H9 (cell line): Measurements from ENCODE around the gene IFIH1. TPM values are rescaled to one million over a fixed set of nuclear protein-coding genes. Genes with fewer than 3 reads are reported as not detected.

Experiments used
- DNase-seq: peaks from one replicate; pipeline ENCODE4 v3.0.0-alpha.2; 2017
- H2AFZ ChIP-seq: one replicate; pipeline ENCODE4 v1.6.1; 2013; ENCODE audit warnings: mild to moderate bottlenecking, low read length, control low read depth, moderate library complexity
- H2AK5ac ChIP-seq: 2 replicates; pipeline ENCODE4 v1.6.1; 2013; ENCODE audit warnings: low read length, control low read depth, mixed read lengths; ENCODE audit not compliant: insufficient read length
- H2BK120ac ChIP-seq: one replicate; pipeline ENCODE4 v1.6.1; 2013; ENCODE audit warnings: low read depth, mild to moderate bottlenecking, low read length, control low read depth, inconsistent platforms; ENCODE audit not compliant: poor library complexity, severe bottlenecking
- H2BK12ac ChIP-seq: 2 replicates; pipeline ENCODE4 v1.6.1; 2013; ENCODE audit warnings: low read length, control low read depth, mixed read lengths, low read depth; ENCODE audit not compliant: insufficient read length
- H2BK15ac ChIP-seq: 2 replicates; pipeline ENCODE4 v1.6.1; 2013; ENCODE audit warnings: low read depth, low read length, control low read depth
- H2BK20ac ChIP-seq: one replicate; pipeline ENCODE4 v1.6.1; 2013; ENCODE audit warnings: low read depth, mild to moderate bottlenecking, low read length, control low read depth, inconsistent platforms; ENCODE audit not compliant: poor library complexity, severe bottlenecking
- H2BK5ac ChIP-seq: 2 replicates; pipeline ENCODE4 v1.6.1; 2013; ENCODE audit warnings: low read length, control low read depth, mixed read lengths; ENCODE audit not compliant: insufficient read length
- H3K14ac ChIP-seq: 2 replicates; pipeline ENCODE4 v1.6.1; 2013; ENCODE audit warnings: low read length, control low read depth; ENCODE audit not compliant: insufficient read depth
- H3K18ac ChIP-seq: 2 replicates; pipeline ENCODE4 v1.6.1; 2013; ENCODE audit warnings: low read depth, mild to moderate bottlenecking, mixed read lengths, low read length, control low read depth; ENCODE audit not compliant: insufficient read length
- H3K23ac ChIP-seq: 2 replicates; pipeline ENCODE4 v1.6.1; 2013; ENCODE audit warnings: low read length, control low read depth, mixed read lengths, low read depth; ENCODE audit not compliant: insufficient read length
- H3K23me2 ChIP-seq: 2 replicates; pipeline ENCODE4 v1.6.1; 2013; ENCODE audit warnings: low read depth, mild to moderate bottlenecking, mixed read lengths, low read length, control low read depth; ENCODE audit not compliant: insufficient read length, poor library complexity, severe bottlenecking
- H3K27ac ChIP-seq: 2 replicates; pipeline ENCODE4 v1.5.1; 2013; ENCODE audit warnings: low read length, control low read depth, mixed read lengths, low read depth; ENCODE audit not compliant: insufficient read length
- H3K27me3 ChIP-seq: 2 replicates; pipeline ENCODE4 v1.6.1; 2013; ENCODE audit warnings: low read length, control low read depth, inconsistent platforms; ENCODE audit not compliant: insufficient read depth
- H3K4ac ChIP-seq: 2 replicates; pipeline ENCODE4 v1.6.1; 2013; ENCODE audit warnings: low read depth, mild to moderate bottlenecking, control low read depth, inconsistent platforms, low read length, moderate library complexity
- H3K4me1 ChIP-seq: 2 replicates; pipeline ENCODE4 v1.6.1; 2013; ENCODE audit warnings: low read length, control low read depth, inconsistent platforms; ENCODE audit not compliant: insufficient read depth
- H3K4me2 ChIP-seq: 2 replicates; pipeline ENCODE4 v1.6.1; 2013; ENCODE audit warnings: low read length, control low read depth, mixed read lengths; ENCODE audit not compliant: insufficient read length, insufficient read depth
- H3K56ac ChIP-seq: 2 replicates; pipeline ENCODE4 v1.6.1; 2013; ENCODE audit warnings: low read depth, mild to moderate bottlenecking, mixed read lengths, low read length, control low read depth; ENCODE audit not compliant: insufficient read length
- H3K79me1 ChIP-seq: 2 replicates; pipeline ENCODE4 v1.6.1; 2013; ENCODE audit warnings: low read depth, mild to moderate bottlenecking, moderate library complexity, low read length, control low read depth, inconsistent platforms; ENCODE audit not compliant: insufficient read depth, poor library complexity, severe bottlenecking
- H3K79me2 ChIP-seq: 2 replicates; pipeline ENCODE4 v1.6.1; 2013; ENCODE audit warnings: low read length, control low read depth, inconsistent platforms; ENCODE audit not compliant: insufficient read depth
- H3K9ac ChIP-seq: 2 replicates; pipeline ENCODE4 v1.6.1; 2013; ENCODE audit warnings: low read length, control low read depth, mixed read lengths; ENCODE audit not compliant: insufficient read length; ENCODE audit errors: extremely low read depth
- H3K9me3 ChIP-seq: one replicate; pipeline ENCODE4 v1.6.1; 2013; ENCODE audit warnings: low read depth, low read length, inconsistent platforms; ENCODE audit not compliant: control insufficient read depth
- H3T11ph ChIP-seq: one replicate; pipeline ENCODE4 v1.6.1; 2013; ENCODE audit warnings: mild to moderate bottlenecking, low read length, control low read depth, inconsistent platforms
- H4K20me1 ChIP-seq: one replicate; pipeline ENCODE4 v1.6.1; 2013; ENCODE audit not compliant: control insufficient read depth, insufficient read length, insufficient read depth
- H4K5ac ChIP-seq: 2 replicates; pipeline ENCODE4 v1.6.1; 2013; ENCODE audit warnings: low read depth, mild to moderate bottlenecking, mixed read lengths, low read length, control low read depth; ENCODE audit not compliant: insufficient read length
- H4K8ac ChIP-seq: replicated peaks from 2 replicates; pipeline ENCODE4 v1.6.1; 2013; ENCODE audit warnings: low read length, control low read depth, mixed read lengths, low read depth; ENCODE audit not compliant: insufficient read length
- H4K91ac ChIP-seq: 2 replicates; pipeline ENCODE4 v1.6.1; 2013; ENCODE audit warnings: low read depth, mild to moderate bottlenecking, moderate library complexity, mixed read lengths, low read length, control low read depth; ENCODE audit not compliant: insufficient read length
- H3K27ac Mint-ChIP-seq, 3 experiments: 2 replicates in 2 of 3; 3 replicates in 1 of 3; pipeline ENCODE4 v1.8.0; 2020 to 2021; ENCODE audit warnings: mixed read lengths in 3 of 3, mild to moderate bottlenecking in 1 of 3, moderate library complexity in 1 of 3
- H3K27me3 Mint-ChIP-seq: 2 replicates; pipeline ENCODE4 v1.8.0; 2021; ENCODE audit warnings: low read depth, mild to moderate bottlenecking, moderate library complexity, mixed read lengths
- H3K36me3 Mint-ChIP-seq, 3 experiments: 2 replicates in 2 of 3; 3 replicates in 1 of 3; pipeline ENCODE4 v1.8.0; 2020 to 2021; ENCODE audit warnings: low read depth in 3 of 3, mixed read lengths in 3 of 3; ENCODE audit not compliant: insufficient read depth in 1 of 3
- H3K4me1 Mint-ChIP-seq, 2 experiments: 2 replicates each; pipeline ENCODE4 v1.8.0; 2020; ENCODE audit warnings: mixed read lengths in 2 of 2
- H3K4me3 Mint-ChIP-seq, 2 experiments: 2 replicates in 1 of 2; 3 replicates in 1 of 2; pipeline ENCODE4 v1.8.0; 2020 to 2021; ENCODE audit warnings: mild to moderate bottlenecking in 2 of 2, mixed read lengths in 2 of 2, moderate library complexity in 1 of 2
- H3K9me3 Mint-ChIP-seq, 2 experiments: 2 replicates in 1 of 2; 3 replicates in 1 of 2; pipeline ENCODE4 v1.8.0; 2020; ENCODE audit warnings: mild to moderate bottlenecking in 2 of 2, mixed read lengths in 2 of 2, moderate library complexity in 1 of 2
- WGBS: extraction: QIAGEN DNeasy Blood & Tissue Kit; methylation state at CpG from one replicate; pipeline ENCODE4 v1.1.7; 2013; ENCODE audit warnings: missing lambda C conversion rate, low lambda C conversion rate, mixed read lengths; ENCODE audit not compliant: insufficient read length; ENCODE audit errors: extremely low coverage; 5-methylcytosine and 5-hydroxymethylcytosine counted together
- total RNA-seq: library from RNA; stranded (reverse); gene quantifications from 2 replicates; pipeline ENCODE4 v1.2.1, GENCODE V29; 2021
- TF ChIP-seq, protein P1 (sequence below): fragments of 200-600 bp; sonication (generic); conservative IDR thresholded peaks from 3 replicates; pipeline ENCODE4 v1.8.0; 2021; ENCODE audit warnings: antibody characterized with exemption, mild to moderate bottlenecking

IFIH1 gene
- total RNA-seq, 1 experiment from 2014 or later = 0.81 TPM

- Histone ChIP-seq H3K79me1 (no peaks in the 10 kb centered on the region), H3K4me1 (no peaks in the 10 kb centered on the region), H3K23me2 (no peaks in the 10 kb centered on the region), H3K23ac (no peak overlapping the region), H3K56ac (no peak overlapping the region), H3K4me2 (no peak overlapping the region), H2BK120ac (no peak overlapping the region), H3K18ac (no peak overlapping the region), H2BK5ac (no peak overlapping the region), H4K91ac (no peak overlapping the region), H3K27me3 (no peaks in the 10 kb centered on the region), H2BK12ac (no peak overlapping the region), H3K14ac (no peak overlapping the region), H2AFZ (no peak overlapping the region), H3K4ac (no peak overlapping the region), H3K27ac (no peak overlapping the region), H3T11ph (no peak overlapping the region), H2BK15ac (no peak overlapping the region), H3K79me2 (no peaks in the 10 kb centered on the region), H3K9ac (no peak overlapping the region), H4K8ac (no peak overlapping the region), H4K20me1 (no peaks in the 10 kb centered on the region), H3K9me3 (no peaks in the 10 kb centered on the region), H4K5ac (no peak overlapping the region), H2BK20ac (no peak overlapping the region), H2AK5ac (no peak overlapping the region)
- WGBS = no CpG with 5 or more reads among the region's 1 CpG
- no peak for DNase-seq
- TF ChIP-seq, protein P1, sequence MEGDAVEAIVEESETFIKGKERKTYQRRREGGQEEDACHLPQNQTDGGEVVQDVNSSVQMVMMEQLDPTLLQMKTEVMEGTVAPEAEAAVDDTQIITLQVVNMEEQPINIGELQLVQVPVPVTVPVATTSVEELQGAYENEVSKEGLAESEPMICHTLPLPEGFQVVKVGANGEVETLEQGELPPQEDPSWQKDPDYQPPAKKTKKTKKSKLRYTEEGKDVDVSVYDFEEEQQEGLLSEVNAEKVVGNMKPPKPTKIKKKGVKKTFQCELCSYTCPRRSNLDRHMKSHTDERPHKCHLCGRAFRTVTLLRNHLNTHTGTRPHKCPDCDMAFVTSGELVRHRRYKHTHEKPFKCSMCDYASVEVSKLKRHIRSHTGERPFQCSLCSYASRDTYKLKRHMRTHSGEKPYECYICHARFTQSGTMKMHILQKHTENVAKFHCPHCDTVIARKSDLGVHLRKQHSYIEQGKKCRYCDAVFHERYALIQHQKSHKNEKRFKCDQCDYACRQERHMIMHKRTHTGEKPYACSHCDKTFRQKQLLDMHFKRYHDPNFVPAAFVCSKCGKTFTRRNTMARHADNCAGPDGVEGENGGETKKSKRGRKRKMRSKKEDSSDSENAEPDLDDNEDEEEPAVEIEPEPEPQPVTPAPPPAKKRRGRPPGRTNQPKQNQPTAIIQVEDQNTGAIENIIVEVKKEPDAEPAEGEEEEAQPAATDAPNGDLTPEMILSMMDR = no peak
- Mint-ChIP-seq H3K4me3 (no peak overlapping the region), H3K27ac (no peak overlapping the region), H3K27me3 (no peaks in the 10 kb centered on the region), H3K9me3 (no peaks in the 10 kb centered on the region; a peak in 1 of 5 replicates), H3K36me3 (no peaks in the 10 kb centered on the region; a peak in 1 of 7 replicates), H3K4me1 (peaks cover 4 to 11% of the 10 kb centered on the region in 2 experiments; a peak in 3 of 4 replicates)
Observed at GRCh38 chr2:162245061-162245460, 73.4 kb downstream of the IFIH1 start.
